Activated naive CD4-positive, alpha-beta T cell treated with anti-CD3 and anti-CD28 coated beads, Interleukin-2, amount 50 U/mL, for 72 hours (primary cell): ENCODE measurements around the gene PLXNA4. TPM values are rescaled to one million over a fixed set of nuclear protein-coding genes. Genes with fewer than 3 reads are reported as not detected.

Experiments
- ATAC-seq, 2 donors: fragments of 150-1000 bp; cut with Tn5 transposase; 2 replicates each; pipeline ENCODE4 v1.10.0; 2021; ENCODE audit warnings: mild to moderate bottlenecking in 2 of 2, moderate library complexity in 2 of 2
- DNase-seq, 2 donors: peaks; one replicate each; pipeline ENCODE4 v3.0.0; 2021 to 2022; ENCODE audit warnings: low spot score in 2 of 2
- H3K27ac Mint-ChIP-seq, 2 donors: one replicate each; pipeline ENCODE4 v1.8.0; 2022; ENCODE audit warnings: mild to moderate bottlenecking in 2 of 2, mixed read lengths in 2 of 2
- H3K36me3 Mint-ChIP-seq, 2 donors: one replicate each; pipeline ENCODE4 v1.8.0; 2022; ENCODE audit warnings: mixed read lengths in 2 of 2
- H3K9me3 Mint-ChIP-seq, 2 donors: one replicate each; pipeline ENCODE4 v1.8.0; 2022; ENCODE audit warnings: mixed read lengths in 2 of 2
- total RNA-seq, 2 donors: library from RNA; stranded (reverse); gene quantifications; one replicate each; pipeline ENCODE4 v1.2.3, GENCODE V29; 2022

PLXNA4 gene
- total RNA-seq, 2 donors from 2014 or later, result 0.06 to 0.41 TPM

DNA sequence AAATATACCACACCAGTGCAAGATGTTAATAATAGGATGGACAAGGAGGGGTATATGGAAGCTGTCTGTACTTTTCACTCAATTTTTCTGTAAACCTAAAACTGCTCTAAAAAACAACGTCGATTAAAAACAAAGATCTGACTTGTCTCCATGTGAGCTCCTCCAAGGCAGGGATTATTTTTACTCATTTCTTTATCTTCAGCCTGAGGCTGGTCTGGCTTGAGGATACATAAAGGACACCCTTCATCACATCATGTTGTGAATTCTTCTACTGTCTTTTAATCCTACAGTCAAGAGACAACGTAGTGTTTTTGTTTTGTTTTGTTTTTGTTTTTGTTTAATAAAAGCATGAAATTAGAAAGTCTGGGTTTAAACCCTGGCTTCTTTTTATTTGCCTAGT, 486.9 kb downstream of the PLXNA4 start:
- Mint-ChIP-seq H3K36me3 (no peaks in the 10 kb centered on the region), H3K27ac (no peak overlapping the region), H3K9me3 (no peaks in the 10 kb centered on the region)
- no peak for ATAC-seq
- DNase-seq, result no peak

DNA sequence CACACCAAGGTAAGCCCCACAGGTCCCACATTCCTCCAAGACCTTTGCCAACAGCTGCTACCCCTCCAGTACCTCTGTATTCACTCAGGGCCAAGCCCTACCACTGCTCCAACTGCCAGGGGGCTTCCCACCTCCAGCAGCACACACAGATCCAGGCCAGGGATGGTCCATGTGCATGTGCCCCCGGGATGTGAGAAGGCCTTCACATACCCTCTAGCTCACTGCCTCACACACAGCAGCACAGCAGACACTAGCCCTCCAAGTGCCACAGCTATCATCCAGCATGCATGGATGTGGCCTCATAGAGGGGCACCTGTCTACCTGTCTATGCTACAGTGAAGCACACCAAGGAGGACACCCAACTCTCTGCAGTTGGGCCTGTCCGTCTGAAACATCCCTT, 488.8 kb downstream of the PLXNA4 start:
- no peaks in the 10 kb centered on the region for H3K36me3 Mint-ChIP-seq
- H3K27ac Mint-ChIP-seq, result no peak overlapping the region
- DNase-seq (no peak), ATAC-seq (no peak)
- no peaks in the 10 kb centered on the region for H3K9me3 Mint-ChIP-seq

DNA sequence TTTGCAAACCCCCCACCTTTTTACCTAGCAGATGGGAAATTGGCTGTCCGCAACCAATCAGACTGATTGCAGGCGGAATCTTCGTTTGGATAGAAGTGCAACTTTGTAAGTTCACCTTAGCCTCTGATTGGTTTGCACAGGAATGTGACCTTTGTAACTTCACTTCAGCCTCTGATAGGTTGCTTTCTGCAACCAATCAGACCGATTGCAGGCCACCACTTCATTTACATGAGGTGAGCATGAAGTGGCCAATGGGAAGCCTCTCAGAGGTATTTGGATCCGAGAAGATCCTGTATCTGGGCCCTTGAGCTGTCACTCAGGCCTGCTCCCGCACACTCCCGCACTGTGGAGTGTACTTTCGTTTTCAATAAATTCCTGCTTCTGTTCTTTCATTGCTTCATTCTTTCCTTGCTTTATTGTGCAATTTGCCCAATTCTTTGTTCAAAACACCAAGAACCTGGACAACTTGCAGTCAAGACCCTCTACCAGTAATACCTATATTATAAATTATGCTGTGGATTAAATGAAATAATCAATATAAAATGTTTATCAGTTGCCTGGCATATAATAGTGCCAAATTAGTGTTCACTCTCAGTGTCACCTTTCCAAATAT, 491.4 kb downstream of the PLXNA4 start:
- Mint-ChIP-seq H3K27ac (no peak overlapping the region), H3K36me3 (no peaks in the 10 kb centered on the region), H3K9me3 (no peaks in the 10 kb centered on the region)
- no peak for ATAC-seq
- DNase-seq, result no peak

DNA sequence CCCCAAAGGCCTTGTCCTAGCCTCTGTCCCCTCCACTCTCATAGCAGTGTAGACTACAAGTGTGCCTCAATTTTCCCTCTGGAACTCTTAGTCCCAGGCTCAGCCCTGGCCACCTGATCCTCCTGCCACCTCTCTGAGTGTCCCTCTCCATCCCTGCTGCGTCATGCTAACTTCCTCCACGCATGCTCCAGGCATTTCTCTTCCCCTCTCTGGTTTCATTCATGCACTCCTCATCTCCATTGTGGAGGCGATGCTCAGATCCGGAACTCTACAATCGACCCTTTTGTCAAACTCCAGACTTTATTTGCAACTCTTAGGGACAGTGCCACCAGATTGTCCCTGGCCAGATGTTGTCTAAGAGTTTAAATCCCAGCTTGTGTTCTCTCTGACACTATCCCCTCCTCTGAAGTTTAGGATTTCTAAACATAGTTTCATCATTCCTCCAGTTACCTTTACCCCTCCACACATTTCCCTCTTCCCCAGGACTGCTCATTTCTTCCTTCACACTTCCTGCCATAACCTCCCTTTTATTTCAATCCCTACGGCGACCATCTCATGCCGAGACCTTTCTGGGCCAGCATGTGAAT, 492.6 kb downstream of the PLXNA4 start:
- no peak for ATAC-seq
- H3K9me3 Mint-ChIP-seq, result no peaks in the 10 kb centered on the region
- no peak for DNase-seq

DNA sequence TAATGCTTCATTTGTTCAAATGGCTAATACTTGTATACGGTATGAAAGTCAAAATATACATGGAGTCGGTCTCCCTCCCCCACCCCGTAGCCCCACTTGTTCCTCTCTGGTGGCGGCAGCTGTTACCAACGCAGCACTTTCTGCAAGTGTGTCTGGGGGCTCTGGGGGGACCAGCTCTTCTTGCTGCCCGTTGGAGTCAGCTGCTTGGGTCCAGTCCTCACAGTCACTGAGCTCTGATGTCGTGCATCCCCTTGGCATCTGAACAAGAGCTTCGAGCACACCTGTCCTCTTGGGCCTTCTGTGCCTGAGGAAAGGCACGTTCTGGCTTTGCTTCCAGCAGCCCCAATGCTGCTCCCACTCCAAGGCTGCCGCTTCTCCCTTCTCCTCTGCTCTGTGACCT, 493.1 kb downstream of the PLXNA4 start:
- DNase-seq, result no peak
- ATAC-seq, result no peak
- H3K27ac Mint-ChIP-seq, result peak overlapping the region in 1 of 2 donors; percentile 17
- no peaks in the 10 kb centered on the region for H3K9me3 Mint-ChIP-seq
- H3K36me3 Mint-ChIP-seq, result no peaks in the 10 kb centered on the region

More for the DNA sequence above, 492.6 kb downstream of the PLXNA4 start:
- no peak overlapping the region for H3K27ac Mint-ChIP-seq
- H3K36me3 Mint-ChIP-seq, result no peaks in the 10 kb centered on the region

DNA sequence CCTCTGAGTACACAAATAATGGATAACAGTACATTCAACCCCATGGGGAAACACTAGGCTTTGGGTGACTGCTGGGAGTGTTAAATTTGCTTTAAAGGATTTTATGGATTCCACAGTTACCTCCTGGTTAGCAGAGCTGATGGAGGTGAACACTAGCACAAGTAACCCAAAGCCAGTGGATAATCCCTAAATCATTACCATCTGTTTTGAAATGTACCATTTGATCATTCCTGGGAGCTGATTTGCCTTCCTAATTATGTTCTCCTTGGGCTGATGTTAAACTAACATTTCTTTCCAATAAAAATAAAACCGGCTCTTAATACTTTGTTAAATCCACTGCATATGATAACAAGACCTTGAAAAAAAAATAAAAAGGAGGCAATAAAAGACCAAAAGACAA, 493.9 kb downstream of the PLXNA4 start:
- no peaks in the 10 kb centered on the region for H3K9me3 Mint-ChIP-seq
- DNase-seq (no peak), ATAC-seq (no peak)
- no peaks in the 10 kb centered on the region for H3K36me3 Mint-ChIP-seq
- H3K27ac Mint-ChIP-seq, result no peak overlapping the region

DNA sequence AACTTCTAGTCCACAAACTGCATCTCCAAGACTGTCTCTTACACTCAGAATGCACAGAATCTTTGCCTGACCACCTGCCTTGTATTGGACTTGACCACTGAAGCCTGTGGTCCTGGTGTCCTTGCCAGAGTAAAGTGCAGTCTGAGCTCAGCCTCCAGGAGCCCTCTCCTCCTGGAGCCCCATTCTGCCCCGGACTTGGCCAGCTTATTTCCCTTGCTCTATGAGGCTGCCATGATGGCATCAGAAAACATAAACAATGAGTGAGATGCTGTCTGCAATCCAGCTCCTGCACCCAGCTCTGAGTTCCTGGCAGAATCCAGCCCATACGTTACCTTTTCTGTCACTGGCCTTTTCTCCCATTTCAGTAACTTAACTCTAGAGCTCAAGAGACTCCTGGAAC, 494.6 kb downstream of the PLXNA4 start:
- no peak overlapping the region for H3K27ac Mint-ChIP-seq
- H3K36me3 Mint-ChIP-seq, result no peaks in the 10 kb centered on the region
- ATAC-seq (no peak), DNase-seq (no peak)
- no peaks in the 10 kb centered on the region for H3K9me3 Mint-ChIP-seq

DNA sequence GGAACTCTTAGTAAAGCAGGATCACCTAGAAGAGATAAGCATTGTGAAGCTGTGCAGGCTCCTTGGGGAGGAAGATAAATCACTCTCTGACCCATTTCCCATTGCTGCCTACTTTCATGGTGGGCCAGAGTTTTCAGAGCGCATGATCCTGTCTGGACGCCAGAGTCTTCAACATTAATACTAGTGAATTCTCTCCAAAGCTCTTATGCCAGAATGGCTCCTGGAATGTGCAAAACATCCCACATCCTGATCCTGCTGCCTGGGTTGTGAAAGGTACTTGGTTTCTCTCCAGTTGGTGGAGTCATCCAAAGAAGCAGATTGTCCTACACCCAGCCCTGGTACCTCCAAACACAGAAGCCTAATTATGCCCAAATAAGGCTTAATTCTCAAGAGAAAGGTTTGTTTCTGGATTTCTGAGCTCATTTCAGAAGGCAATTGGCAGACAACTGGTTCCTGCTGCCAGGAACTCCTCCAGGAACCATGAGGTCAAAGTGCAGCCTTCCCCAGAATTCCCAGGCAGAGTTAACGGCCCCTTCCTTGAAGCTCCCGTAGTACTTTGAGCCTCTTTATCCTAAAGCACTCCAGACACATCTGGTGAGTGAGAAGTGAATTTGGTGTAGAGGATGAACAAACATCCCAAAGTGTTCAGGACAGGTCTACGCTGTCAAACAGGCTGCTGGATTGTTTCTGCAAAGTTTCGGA, 495.2 kb downstream of the PLXNA4 start:
- DNase-seq, result no peak
- Mint-ChIP-seq H3K36me3 (no peaks in the 10 kb centered on the region), H3K27ac (no peak overlapping the region), H3K9me3 (no peaks in the 10 kb centered on the region)
- no peak for ATAC-seq

DNA sequence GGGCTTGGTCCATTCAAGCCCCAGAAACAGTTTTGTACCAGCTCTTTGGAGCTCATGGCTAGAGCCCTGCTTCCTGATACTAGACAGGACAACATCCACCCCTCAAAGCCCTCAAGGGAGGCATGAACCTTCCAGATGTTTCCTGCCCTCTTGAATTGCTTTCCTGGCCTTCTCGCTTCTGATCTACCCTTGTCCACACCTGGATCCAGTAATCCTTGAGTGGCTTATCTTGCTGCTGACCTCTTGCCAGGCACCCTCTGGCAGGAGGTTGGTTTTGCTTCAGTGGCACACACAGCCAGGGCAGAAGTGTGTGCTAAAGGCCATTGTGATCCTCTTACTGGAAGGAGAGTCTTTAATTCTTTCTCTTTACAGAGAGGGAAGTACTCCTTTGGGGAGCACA, 495.8 kb downstream of the PLXNA4 start:
- Mint-ChIP-seq H3K36me3 (no peaks in the 10 kb centered on the region), H3K27ac (no peak overlapping the region), H3K9me3 (no peaks in the 10 kb centered on the region)
- no peak for DNase-seq
- ATAC-seq, result no peak

DNA sequence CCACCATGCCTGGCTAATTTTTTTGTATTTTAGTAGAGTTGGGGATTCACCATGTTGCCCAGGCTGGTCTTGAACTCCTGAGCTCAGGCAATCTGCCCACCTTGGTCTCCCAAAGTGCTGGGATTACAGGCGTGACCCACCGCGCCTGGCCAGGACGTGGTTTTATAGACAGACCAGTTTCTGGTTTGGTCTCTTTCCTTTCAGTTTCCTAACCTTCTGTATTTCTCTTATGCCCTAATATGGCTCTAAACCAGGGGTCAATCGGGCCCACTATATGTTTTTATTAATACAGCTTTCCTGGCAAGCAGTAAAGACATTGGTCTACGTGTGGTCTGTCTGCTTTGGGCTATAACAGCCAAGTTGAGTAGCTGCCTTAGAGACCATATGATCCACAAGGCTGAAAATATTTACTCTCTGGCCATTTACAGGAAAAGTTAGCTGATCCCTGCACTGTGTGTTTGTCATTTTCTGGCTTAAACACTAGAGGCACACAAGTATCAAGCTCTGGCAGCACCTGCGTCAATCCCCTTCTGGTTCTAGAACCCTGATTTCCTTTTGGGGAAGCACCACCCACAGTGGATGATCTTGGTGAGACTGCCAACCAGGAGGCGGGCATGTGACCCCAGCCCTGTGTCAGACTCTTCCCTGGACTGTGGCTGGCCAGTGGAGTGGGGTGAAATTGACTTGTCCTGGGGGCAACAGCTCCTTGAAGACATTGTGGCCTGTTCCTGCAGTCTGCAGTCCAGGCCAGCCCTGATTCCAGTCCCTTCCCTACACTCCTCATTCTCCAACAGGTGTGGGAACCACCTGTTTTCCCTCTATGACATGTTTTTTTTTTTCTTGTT, 497.2 kb downstream of the PLXNA4 start:
- Mint-ChIP-seq H3K27ac (no peak overlapping the region), H3K9me3 (no peaks in the 10 kb centered on the region), H3K36me3 (no peaks in the 10 kb centered on the region)
- no peak for ATAC-seq
- no peak for DNase-seq

DNA sequence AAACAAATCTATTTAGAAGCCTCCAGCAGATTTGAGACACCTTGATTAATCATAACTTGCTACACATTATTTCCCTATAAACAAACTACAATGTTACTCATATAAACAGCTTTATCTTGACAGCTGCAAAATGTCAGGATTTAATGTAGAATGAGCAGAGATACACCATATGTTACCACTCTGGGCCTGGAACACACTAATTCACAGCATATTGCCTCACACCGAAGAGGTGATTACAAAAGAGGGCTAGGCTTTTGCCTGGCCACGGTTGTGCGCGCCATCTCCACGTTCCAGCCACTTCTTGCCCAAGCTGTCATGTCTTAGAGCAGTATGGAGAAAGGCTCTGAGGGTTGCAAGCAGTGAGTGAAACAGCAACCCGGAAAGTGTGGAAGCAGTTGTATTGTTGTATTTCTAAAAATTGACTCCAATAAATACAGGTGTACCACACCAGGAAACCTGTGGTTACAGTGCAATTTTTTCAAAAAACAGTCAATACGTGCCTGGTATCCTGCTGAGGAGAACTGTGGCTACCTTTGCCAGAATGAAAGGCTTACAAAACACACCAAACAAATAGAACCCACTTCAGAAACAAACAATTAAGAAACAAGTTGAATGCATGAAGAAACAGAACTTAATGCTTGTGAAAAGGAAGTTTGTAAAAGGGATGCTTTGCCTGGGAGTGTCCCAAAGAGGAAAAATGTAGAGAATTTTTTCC, 498.1 kb downstream of the PLXNA4 start:
- Mint-ChIP-seq H3K9me3 (no peaks in the 10 kb centered on the region), H3K36me3 (no peaks in the 10 kb centered on the region), H3K27ac (no peak overlapping the region)
- DNase-seq (no peak), ATAC-seq (no peak)

DNA sequence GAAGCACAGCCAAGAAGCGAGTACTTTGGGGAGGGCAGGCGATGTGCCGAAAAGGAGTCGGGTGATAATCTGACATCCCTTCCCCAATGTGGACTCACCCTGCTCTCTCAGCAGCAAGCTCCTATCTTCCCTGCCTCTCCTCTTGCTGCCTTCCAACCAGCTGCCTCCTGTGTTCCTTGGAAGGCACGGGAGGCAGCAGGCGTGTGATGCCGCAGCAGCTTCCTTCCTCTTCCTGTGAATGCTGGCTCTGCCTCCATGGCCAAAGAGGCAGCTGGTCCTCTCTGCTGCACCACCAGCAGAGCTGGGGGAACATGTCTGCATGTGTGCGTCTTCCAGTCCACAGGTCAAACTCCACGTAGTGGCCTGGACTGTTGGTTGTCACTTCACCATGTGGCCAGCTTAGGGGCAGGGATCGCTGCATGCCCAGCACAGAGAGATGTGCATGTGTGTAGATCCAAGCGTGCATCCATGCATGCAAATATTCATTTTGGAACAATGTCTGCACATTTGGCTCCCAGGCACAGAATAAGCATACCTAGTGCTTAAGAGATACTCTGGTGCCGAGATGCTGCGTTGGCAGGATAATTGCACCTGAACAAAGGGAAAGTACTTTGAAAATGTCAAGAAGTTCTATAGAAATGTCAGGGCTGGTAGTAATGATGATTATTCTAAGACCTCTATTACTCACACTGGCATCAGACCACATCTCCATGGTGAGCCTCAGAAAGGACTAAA, 499.8 kb downstream of the PLXNA4 start:
- H3K36me3 Mint-ChIP-seq, result no peaks in the 10 kb centered on the region

DNA sequence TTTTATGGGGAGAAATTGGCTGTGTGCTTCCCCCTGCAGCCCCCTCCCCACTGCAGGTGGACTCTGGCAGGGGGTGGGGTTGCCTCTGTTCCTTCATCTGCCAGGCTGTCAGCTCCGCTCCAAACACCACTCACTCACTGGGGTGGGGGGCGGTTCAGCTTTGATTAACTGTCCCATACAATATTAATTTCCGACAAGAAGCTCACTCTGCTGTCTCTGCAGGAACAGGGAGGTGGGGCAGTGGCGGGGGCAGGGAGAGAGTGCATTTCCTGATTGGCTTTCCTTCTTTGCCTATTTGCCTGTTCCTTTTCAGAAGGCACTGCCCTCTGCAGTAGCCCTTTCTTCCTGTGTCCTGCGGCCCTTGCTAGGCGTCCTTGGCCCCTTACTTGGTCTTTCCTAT, 500.8 kb downstream of the PLXNA4 start:
- Mint-ChIP-seq H3K27ac (no peak overlapping the region), H3K36me3 (no peaks in the 10 kb centered on the region), H3K9me3 (no peaks in the 10 kb centered on the region)
- no peak for DNase-seq
- ATAC-seq, result no peak

More for the DNA sequence above, 499.8 kb downstream of the PLXNA4 start:
- ATAC-seq (no peak), DNase-seq (no peak)
- Mint-ChIP-seq H3K27ac (no peak overlapping the region), H3K9me3 (no peaks in the 10 kb centered on the region)

DNA sequence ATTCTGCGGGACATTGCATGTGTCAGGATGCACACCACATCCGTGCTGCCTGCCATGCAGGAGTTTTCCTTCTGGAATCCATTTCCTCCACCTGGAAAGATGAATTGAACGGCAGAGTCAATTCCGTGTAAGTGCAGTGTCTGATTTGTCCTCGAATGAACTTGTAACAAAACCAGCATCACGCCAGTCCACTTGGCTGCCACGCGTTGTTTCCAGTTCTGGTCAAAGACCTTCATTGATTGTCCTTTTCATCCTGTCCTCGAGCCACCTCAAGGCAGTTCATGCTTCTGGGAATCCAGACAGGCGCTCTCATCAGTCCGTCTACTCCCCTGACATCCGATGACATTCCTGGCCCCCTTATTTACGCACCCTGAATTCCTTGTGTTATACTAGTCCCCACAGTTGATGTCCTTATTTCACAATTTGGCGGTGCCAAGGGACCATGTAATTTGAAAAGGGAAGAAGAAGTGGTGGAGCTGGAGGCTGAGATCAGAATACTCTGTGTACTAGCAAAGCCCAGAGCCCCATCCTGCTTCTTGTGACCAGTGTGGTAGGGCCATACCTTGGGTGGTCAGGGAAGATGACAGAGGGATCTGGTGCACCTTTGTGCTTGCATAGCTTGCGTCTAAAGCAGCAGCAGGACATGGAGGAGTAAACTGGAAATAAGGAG, 502.2 kb downstream of the PLXNA4 start:
- Mint-ChIP-seq H3K9me3 (no peaks in the 10 kb centered on the region), H3K36me3 (no peaks in the 10 kb centered on the region), H3K27ac (no peak overlapping the region)
- DNase-seq (no peak), ATAC-seq (no peak)
